ENCODE data around the gene ZSCAN31.

DNA sequence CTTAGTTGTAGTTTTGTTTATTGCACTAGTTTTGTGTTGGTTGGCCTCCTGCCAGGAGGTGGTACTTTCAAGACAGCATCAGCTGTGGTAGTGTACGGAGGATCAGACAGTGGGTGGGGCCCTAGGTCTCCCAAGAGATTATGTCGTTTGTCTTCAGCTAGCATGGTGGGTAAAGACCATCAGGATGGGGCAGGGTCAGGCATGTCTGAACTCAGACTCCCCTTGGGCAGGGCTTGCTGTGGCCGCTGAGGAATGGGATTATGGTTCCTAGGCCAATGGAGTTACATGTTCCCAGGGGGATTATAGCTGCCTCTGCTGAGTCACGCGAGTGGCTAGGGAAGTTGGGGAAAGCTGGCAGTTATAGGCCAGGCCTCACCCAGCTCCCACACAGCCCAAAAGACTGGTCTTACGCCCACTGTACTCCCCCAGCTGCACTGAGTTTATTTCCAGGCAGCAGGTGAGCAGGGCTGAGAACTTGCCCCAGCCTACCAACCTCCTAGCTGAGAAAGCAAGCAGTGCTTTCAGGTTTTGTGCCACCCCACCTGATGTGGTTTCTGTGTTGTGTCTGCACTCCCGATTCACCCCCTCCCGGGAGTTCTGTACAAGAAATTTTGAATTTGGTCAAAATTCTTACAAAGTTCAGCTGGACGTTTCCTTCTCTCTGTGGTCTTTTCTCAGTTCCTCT, 24.7 kb downstream of the ZSCAN31 start:
- TF ChIP-seq, protein P1, sequence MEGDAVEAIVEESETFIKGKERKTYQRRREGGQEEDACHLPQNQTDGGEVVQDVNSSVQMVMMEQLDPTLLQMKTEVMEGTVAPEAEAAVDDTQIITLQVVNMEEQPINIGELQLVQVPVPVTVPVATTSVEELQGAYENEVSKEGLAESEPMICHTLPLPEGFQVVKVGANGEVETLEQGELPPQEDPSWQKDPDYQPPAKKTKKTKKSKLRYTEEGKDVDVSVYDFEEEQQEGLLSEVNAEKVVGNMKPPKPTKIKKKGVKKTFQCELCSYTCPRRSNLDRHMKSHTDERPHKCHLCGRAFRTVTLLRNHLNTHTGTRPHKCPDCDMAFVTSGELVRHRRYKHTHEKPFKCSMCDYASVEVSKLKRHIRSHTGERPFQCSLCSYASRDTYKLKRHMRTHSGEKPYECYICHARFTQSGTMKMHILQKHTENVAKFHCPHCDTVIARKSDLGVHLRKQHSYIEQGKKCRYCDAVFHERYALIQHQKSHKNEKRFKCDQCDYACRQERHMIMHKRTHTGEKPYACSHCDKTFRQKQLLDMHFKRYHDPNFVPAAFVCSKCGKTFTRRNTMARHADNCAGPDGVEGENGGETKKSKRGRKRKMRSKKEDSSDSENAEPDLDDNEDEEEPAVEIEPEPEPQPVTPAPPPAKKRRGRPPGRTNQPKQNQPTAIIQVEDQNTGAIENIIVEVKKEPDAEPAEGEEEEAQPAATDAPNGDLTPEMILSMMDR (IDR thresholded peaks at IDR 0.05): no peak
- TF ChIP-seq POLR2A (IDR thresholded peaks at IDR 0.05): no peak
